HUDEP-2 (cell line): ENCODE measurements around the gene OXSR1.

Source experiments
- DNase-seq, 76 experiments: peaks; one replicate each; lab custom pipeline; 2025; ENCODE audit not compliant: unreplicated experiment in 76 of 76; lab: John Stamatoyannopoulos, UW

Gene OXSR1

GRCh38 chr3:38164952-38165721 is at the start of gene OXSR1:
OXSR1 (plus strand) TSS chr3:38165537; CDS start chr3:38165877, 340 bp downstream.
- DNase-seq: peak; percentile 47 to 100 (median 99)

- no peak for DNase-seq
Measured at GRCh38 chr3:38115645-38116427, 49.5 kb upstream of the OXSR1 start.

GRCh38 chr3:38116471-38117162 is 48.7 kb upstream of the OXSR1 start:
- no peak for DNase-seq

- no peak for DNase-seq
Measured at GRCh38 chr3:38117163-38117716, 48.1 kb upstream of the OXSR1 start.

- peak in 67 of 76 experiments; percentile 4 to 79 (median 57) for DNase-seq
Measured at GRCh38 chr3:38117748-38118420, 47.5 kb upstream of the OXSR1 start.

- DNase-seq: no peak
Measured at GRCh38 chr3:38118421-38119247, 46.7 kb upstream of the OXSR1 start.

- DNase-seq: no peak
Measured at GRCh38 chr3:38119248-38119544, 46.1 kb upstream of the OXSR1 start.

GRCh38 chr3:38119821-38120692 is 45.3 kb upstream of the OXSR1 start:
- DNase-seq: no peak

- no peak for DNase-seq
Measured at GRCh38 chr3:38120693-38121450, 44.5 kb upstream of the OXSR1 start.

- no peak for DNase-seq
Measured at GRCh38 chr3:38121451-38121831, 43.9 kb upstream of the OXSR1 start.

GRCh38 chr3:38121832-38122461 is 43.4 kb upstream of the OXSR1 start:
- DNase-seq: no peak

- no peak for DNase-seq
Measured at GRCh38 chr3:38122712-38123290, 42.5 kb upstream of the OXSR1 start.

GRCh38 chr3:38124324-38125122 is 40.8 kb upstream of the OXSR1 start:
- no peak for DNase-seq

- no peak for DNase-seq
Measured at GRCh38 chr3:38125305-38126120, 39.8 kb upstream of the OXSR1 start.

GRCh38 chr3:38126121-38126892 is 39.0 kb upstream of the OXSR1 start:
- no peak for DNase-seq
